Keratinocyte (primary cell): ENCODE data around the gene APPL2. TPM values are rescaled to one million over a fixed set of nuclear protein-coding genes. Genes with fewer than 3 reads are reported as not detected.

Experiments used
- DNase-seq: peaks from one replicate; pipeline ENCODE4 v3.0.0-alpha.2; 2011; ENCODE audit warnings: low read depth, missing footprints, low spot score
- FAIRE-seq: peaks from 2 replicates; lab custom pipeline; 2011; peaks lifted over from hg19 to GRCh38; lab: Jason Lieb, UNC
- H2AFZ ChIP-seq: 2 replicates; pipeline ENCODE4 v1.6.0; 2012; ENCODE audit warnings: low read length, control low read depth, inconsistent platforms; ENCODE audit not compliant: control insufficient read depth
- H3K27ac ChIP-seq: 2 replicates; pipeline ENCODE4 v1.5.1; 2011; ENCODE audit warnings: low read length; ENCODE audit not compliant: control insufficient read depth, insufficient read depth
- H3K27me3 ChIP-seq: 3 replicates; pipeline ENCODE4 v1.6.0; 2011; ENCODE audit warnings: low read length; ENCODE audit not compliant: control insufficient read depth, insufficient read depth; ENCODE audit errors: extremely low read depth
- H3K36me3 ChIP-seq, 2 experiments: 2 replicates in 1 of 2; 3 replicates in 1 of 2; pipeline ENCODE4 v1.5.1; 2011; ENCODE audit warnings: low read length in 2 of 2, mild to moderate bottlenecking in 1 of 2; ENCODE audit not compliant: control insufficient read depth in 2 of 2, insufficient read depth in 2 of 2; ENCODE audit errors: extremely low read depth in 1 of 2
- H3K4me1 ChIP-seq: 3 replicates; pipeline ENCODE4 v1.5.1; 2011; ENCODE audit warnings: low read length; ENCODE audit not compliant: control insufficient read depth, insufficient read depth; ENCODE audit errors: extremely low read depth
- H3K4me2 ChIP-seq: 3 replicates; pipeline ENCODE4 v1.6.0; 2011; ENCODE audit warnings: low read depth, low read length; ENCODE audit not compliant: control insufficient read depth, insufficient read depth; ENCODE audit errors: extremely low read depth
- H3K4me3 ChIP-seq, 3 experiments: fragments of 200-600 bp in 1 of 3; sonication (generic) in 1 of 3; 2 replicates in 2 of 3; 3 replicates in 1 of 3; pipeline ENCODE4 v1.5.1; 2011 to 2016; ENCODE audit warnings: low read length in 3 of 3, mild to moderate bottlenecking in 3 of 3, control low read depth in 2 of 3, inconsistent platforms in 1 of 3, low read depth in 1 of 3, mixed read lengths in 1 of 3, mixed run types in 1 of 3, moderate library complexity in 1 of 3; ENCODE audit not compliant: control insufficient read depth in 2 of 3, insufficient read depth in 2 of 3; ENCODE audit errors: extremely low read depth in 1 of 3
- H3K79me2 ChIP-seq: 2 replicates; pipeline ENCODE4 v1.6.0; 2012; ENCODE audit warnings: low read length; ENCODE audit not compliant: control insufficient read depth, insufficient read depth
- H3K9ac ChIP-seq: 3 replicates; pipeline ENCODE4 v1.6.0; 2011; ENCODE audit warnings: low read length; ENCODE audit not compliant: control insufficient read depth, insufficient read depth; ENCODE audit errors: extremely low read depth
- H3K9me1 ChIP-seq: 3 replicates; pipeline ENCODE4 v1.6.0; 2011; ENCODE audit warnings: low read length; ENCODE audit not compliant: control insufficient read depth, insufficient read depth; ENCODE audit errors: extremely low read depth
- H3K9me3 ChIP-seq: 2 replicates; pipeline ENCODE4 v1.5.1; 2012; ENCODE audit warnings: low read depth, low read length; ENCODE audit not compliant: control insufficient read depth
- H4K20me1 ChIP-seq: 3 replicates; pipeline ENCODE4 v1.6.0; 2011; ENCODE audit warnings: low read length; ENCODE audit not compliant: control insufficient read depth, insufficient read depth; ENCODE audit errors: extremely low read depth
- EZH2 ChIP-seq: IDR thresholded peaks from one replicate; pipeline ENCODE4 v1.6.1; 2012; ENCODE audit warnings: inconsistent platforms, mild to moderate bottlenecking, low read length, moderate library complexity
- dilution Hi-C: fragments of 300-500 bp; cut with MboI; formaldehyde crosslinking; loops from one replicate; pipeline ENCODE4 v1.7.0; 2020; ENCODE audit warnings: low sequenced_read_pairs; ENCODE audit not compliant: extremely low pct_ligation_motif_present
- polyA plus RNA-seq, 5 experiments: library from polyadenylated mRNA; depleted of rRNA in 3 of 5; stranded (reverse) in 3 of 5; stranded (forward) in 1 of 5; unstranded in 1 of 5; fragments of >200 nt; gene quantifications; 1 replicate in 1 of 5; 2 replicates in 3 of 5; 3 replicates in 1 of 5; pipeline versions ENCODE4 v1.2.1 to v1.2.3, GENCODE V29; 2011 to 2012; ENCODE audit warnings: missing spikeins in 2 of 5, low read depth in 1 of 5, low replicate concordance in 1 of 5
- TF ChIP-seq, protein P1 (sequence below), 3 experiments: IDR thresholded peaks in 1 of 3; conservative IDR thresholded peaks in 1 of 3; optimal IDR thresholded peaks in 1 of 3; 2 replicates in 2 of 3; 3 replicates in 1 of 3; pipeline versions ENCODE3 to v1.5.1; 2011; ENCODE audit warnings: low read length in 3 of 3, mild to moderate bottlenecking in 3 of 3, moderate library complexity in 2 of 3, control low read depth in 1 of 3, inconsistent platforms in 1 of 3; ENCODE audit not compliant: insufficient read depth in 2 of 3; ENCODE audit errors: extremely low read depth in 1 of 3

The APPL2 gene
- polyA plus RNA-seq, 1 donor (not counting 4 experiments of a cell fraction or from before 2014, with no cell fraction given), result 26.1 TPM

GRCh38 chr12:105214148-105214547, 21.8 kb downstream of the APPL2 start:
- Histone ChIP-seq H3K27ac (peak overlapping the region; percentile 72), H3K9me1 (no peaks in the 10 kb centered on the region), H3K4me1 (peaks cover 21% of the 10 kb centered on the region), H4K20me1 (no peaks in the 10 kb centered on the region), H3K9ac (peak overlapping the region; percentile 43), H3K4me3 (no peak overlapping the region), H3K36me3 (peaks cover 8 to 14% of the 10 kb centered on the region in 2 experiments), H3K4me2 (peak overlapping the region; percentile 50), H2AFZ (no peak overlapping the region), H3K27me3 (no peaks in the 10 kb centered on the region), H3K79me2 (no peaks in the 10 kb centered on the region), H3K9me3 (no peaks in the 10 kb centered on the region)
- DNase-seq (no peak), FAIRE-seq (no peak)
- TF ChIP-seq, protein P1, sequence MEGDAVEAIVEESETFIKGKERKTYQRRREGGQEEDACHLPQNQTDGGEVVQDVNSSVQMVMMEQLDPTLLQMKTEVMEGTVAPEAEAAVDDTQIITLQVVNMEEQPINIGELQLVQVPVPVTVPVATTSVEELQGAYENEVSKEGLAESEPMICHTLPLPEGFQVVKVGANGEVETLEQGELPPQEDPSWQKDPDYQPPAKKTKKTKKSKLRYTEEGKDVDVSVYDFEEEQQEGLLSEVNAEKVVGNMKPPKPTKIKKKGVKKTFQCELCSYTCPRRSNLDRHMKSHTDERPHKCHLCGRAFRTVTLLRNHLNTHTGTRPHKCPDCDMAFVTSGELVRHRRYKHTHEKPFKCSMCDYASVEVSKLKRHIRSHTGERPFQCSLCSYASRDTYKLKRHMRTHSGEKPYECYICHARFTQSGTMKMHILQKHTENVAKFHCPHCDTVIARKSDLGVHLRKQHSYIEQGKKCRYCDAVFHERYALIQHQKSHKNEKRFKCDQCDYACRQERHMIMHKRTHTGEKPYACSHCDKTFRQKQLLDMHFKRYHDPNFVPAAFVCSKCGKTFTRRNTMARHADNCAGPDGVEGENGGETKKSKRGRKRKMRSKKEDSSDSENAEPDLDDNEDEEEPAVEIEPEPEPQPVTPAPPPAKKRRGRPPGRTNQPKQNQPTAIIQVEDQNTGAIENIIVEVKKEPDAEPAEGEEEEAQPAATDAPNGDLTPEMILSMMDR (optimal IDR thresholded peaks at IDR 0.05 in 1 of 3, IDR thresholded peaks at IDR 0.05 in 1 of 3, conservative IDR thresholded peaks at IDR 0.05 in 1 of 3; ENCODE audit: extremely low read depth in 1 of 3, insufficient read depth in 2 of 3, low read length in 3 of 3), result no peak
- TF ChIP-seq EZH2, result no peak
- dilution Hi-C loops, result no loop called here

DNA sequence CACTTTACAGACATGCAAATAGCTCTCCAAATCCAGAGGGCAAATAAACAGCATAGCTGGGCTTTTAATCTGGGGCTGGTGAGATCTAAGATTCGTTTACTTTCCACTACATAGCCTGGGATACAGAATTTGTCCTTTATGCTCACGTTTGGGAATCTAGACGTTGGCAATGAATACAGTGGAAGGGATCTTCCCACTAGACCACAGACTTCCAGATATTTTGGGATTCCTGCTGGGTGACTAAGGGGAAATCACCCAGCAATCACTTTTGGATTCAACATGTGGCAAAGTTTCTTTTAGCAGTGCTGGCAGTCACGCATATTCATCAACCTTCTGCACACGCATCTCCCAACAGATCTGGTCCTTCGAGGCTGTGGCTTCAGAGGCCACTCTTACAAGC, 23.5 kb downstream of the APPL2 start:
- H3K4me2 ChIP-seq, result no peak overlapping the region
- no peak overlapping the region for H3K9ac ChIP-seq
- peak; percentile 63 for FAIRE-seq
- H3K9me1 ChIP-seq, result no peaks in the 10 kb centered on the region
- no peak overlapping the region for H2AFZ ChIP-seq
- no peaks in the 10 kb centered on the region for H3K27me3 ChIP-seq
- no peak for DNase-seq
- dilution Hi-C loops, result no loop called here
- no peak for TF ChIP-seq EZH2
- TF ChIP-seq, protein P1 (optimal IDR thresholded peaks at IDR 0.05 in 1 of 3, IDR thresholded peaks at IDR 0.05 in 1 of 3, conservative IDR thresholded peaks at IDR 0.05 in 1 of 3; ENCODE audit: extremely low read depth in 1 of 3, insufficient read depth in 2 of 3, low read length in 3 of 3), result no peak
- H4K20me1 ChIP-seq, result no peaks in the 10 kb centered on the region
- no peak overlapping the region for H3K4me3 ChIP-seq
- no peaks in the 10 kb centered on the region for H3K79me2 ChIP-seq
- H3K9me3 ChIP-seq, result no peaks in the 10 kb centered on the region
- peaks cover 10 to 18% of the 10 kb centered on the region in 2 experiments for H3K36me3 ChIP-seq
- H3K27ac ChIP-seq, result peak overlapping the region; percentile 57
- peaks cover 21% of the 10 kb centered on the region for H3K4me1 ChIP-seq
